AG09309 (cell line): Measurements from ENCODE around the gene SLC25A33.
"Not testable (repeated sequence)": the region's sequence is repeated elsewhere in the genome, so short reads cannot be mapped to it uniquely, and the experiment has no call there.

ENCODE experiments used
- DNase-seq: peaks from one replicate; pipeline ENCODE4 v3.0.0-alpha.2; 2010; ENCODE audit warnings: low read depth
- H3K4me3 ChIP-seq: 2 replicates; pipeline ENCODE4 v1.5.1; 2011; ENCODE audit warnings: mild to moderate bottlenecking, low read depth, low read length, moderate library complexity; ENCODE audit not compliant: control insufficient read depth
- TF ChIP-seq, protein P1 (sequence below): IDR thresholded peaks from 2 replicates; pipeline ENCODE4 v1.5.1; 2011; ENCODE audit warnings: mild to moderate bottlenecking, low read depth, low read length, inconsistent platforms; ENCODE audit not compliant: insufficient read depth, control insufficient read depth; ENCODE audit errors: missing control alignments

The SLC25A33 gene

DNA sequence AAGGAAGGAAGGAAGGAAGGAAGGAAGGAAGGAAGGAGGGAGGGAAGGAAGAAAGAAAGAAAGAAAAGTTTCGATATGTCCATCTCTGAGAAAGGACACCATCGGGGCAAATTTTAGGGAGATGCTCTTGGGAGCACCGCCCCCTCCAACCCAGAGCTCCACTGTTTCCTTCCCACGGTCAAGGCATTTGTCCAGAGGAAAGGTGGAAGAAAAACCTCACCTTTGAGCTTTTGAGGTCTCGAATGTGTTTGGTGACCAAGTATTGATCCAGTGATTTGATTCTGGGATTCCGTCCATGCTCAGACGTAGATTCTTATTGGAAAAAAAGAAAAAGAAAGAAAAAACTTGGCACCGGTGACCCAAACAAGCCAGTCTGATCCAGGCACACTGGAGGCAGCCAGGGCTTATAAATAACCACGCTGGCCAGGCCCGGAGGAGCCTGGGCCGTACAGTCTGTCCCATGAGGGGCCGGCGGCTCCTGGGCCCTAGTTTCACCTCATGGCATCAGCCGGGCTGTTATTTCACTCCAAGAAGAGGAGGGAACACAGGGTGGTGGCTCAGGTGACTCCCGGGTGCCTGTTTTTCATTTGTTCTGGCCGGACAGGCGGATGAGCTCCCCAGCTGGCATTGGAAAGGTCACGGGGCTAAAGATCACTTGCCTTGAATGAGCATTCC, 36.1 kb upstream of the SLC25A33 start:
- no peak for DNase-seq
- TF ChIP-seq, protein P1, sequence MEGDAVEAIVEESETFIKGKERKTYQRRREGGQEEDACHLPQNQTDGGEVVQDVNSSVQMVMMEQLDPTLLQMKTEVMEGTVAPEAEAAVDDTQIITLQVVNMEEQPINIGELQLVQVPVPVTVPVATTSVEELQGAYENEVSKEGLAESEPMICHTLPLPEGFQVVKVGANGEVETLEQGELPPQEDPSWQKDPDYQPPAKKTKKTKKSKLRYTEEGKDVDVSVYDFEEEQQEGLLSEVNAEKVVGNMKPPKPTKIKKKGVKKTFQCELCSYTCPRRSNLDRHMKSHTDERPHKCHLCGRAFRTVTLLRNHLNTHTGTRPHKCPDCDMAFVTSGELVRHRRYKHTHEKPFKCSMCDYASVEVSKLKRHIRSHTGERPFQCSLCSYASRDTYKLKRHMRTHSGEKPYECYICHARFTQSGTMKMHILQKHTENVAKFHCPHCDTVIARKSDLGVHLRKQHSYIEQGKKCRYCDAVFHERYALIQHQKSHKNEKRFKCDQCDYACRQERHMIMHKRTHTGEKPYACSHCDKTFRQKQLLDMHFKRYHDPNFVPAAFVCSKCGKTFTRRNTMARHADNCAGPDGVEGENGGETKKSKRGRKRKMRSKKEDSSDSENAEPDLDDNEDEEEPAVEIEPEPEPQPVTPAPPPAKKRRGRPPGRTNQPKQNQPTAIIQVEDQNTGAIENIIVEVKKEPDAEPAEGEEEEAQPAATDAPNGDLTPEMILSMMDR: no peak
- no peak overlapping the region for H3K4me3 ChIP-seq

DNA sequence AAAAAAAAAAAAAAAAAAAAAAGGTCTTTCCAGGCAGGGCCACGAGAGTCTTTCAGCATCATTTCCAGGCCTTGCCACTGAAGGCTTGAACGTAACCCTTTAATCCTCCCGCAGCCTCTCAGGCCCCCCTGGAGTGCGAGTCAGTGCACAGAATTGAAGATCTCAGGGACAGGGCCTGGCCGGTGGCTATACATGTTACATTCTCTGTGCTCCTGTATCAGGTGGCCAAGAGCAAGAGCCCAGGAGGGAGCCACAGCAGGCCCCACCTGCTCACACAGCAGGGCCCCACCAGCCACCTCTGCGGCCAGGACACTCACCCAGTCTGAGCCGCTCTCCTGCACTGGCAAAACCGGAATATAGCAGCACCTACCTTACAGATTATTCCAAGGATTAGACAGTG, 34.1 kb upstream of the SLC25A33 start:
- H3K4me3 ChIP-seq: no peak overlapping the region
- no peak for DNase-seq
- TF ChIP-seq, protein P1: no peak

DNA sequence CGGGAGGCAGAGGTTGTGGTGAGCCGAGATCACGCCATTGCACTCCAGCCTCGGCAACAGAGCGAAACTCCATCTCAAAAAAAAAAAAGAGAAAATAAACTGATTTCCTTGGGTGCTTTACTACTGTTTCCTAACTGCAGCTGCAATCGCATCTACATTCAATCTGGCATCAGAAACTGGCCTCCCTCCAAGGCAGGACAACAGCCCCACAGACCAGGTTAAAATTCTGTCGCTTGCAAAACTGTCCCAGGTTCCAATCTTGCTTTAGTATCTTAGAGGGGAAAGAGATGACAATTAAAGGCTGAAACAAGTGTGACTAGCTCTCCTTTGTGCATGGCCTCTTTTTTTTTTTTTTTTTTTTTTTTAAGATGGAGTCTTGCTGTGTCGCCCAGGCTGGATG, 32.4 kb upstream of the SLC25A33 start:
- TF ChIP-seq, protein P1: no peak
- H3K4me3 ChIP-seq: no peak overlapping the region
- no peak for DNase-seq

DNA sequence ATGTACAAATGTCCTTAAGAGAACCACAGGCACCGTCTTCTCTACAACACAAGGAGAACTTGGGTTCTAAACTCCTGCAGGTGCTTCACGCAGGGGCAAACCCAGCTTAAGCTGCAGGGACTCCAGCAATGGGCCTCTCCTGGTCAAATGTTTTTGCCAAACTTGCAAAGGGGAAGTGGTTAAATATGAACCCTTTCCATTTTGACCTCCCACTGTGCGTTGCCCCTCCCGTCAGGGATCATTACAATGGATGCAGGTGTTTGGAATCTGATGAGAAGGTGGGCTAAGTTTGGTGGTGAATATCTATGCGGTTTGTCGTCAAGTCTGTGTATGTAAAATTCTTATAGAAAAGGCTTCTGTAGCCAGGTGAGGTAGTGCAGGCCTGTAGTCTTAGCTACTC, 29.1 kb upstream of the SLC25A33 start:
- H3K4me3 ChIP-seq: no peak overlapping the region
- TF ChIP-seq, protein P1: no peak
- DNase-seq: no peak

DNA sequence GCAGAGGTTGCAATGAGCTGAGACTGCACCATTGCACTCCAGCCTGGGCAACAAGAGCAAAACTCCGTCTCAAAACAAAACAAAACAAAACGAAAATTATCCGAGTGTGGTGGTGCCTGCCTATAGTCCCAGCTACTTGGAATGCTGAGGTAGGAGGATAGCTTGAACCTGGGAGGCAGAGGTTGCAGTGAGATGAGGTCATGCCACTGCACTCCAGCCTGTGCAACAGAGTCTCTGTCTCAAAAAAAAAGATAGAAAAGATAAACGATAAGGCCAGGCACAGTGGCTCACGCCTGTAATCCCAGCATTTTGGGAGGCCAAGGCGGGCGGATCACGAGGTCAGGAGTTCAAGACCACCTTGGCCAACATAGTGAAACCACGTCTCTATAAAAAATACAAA, 23.7 kb upstream of the SLC25A33 start:
- H3K4me3 ChIP-seq, DNase-seq: not testable (repeated sequence)

DNA sequence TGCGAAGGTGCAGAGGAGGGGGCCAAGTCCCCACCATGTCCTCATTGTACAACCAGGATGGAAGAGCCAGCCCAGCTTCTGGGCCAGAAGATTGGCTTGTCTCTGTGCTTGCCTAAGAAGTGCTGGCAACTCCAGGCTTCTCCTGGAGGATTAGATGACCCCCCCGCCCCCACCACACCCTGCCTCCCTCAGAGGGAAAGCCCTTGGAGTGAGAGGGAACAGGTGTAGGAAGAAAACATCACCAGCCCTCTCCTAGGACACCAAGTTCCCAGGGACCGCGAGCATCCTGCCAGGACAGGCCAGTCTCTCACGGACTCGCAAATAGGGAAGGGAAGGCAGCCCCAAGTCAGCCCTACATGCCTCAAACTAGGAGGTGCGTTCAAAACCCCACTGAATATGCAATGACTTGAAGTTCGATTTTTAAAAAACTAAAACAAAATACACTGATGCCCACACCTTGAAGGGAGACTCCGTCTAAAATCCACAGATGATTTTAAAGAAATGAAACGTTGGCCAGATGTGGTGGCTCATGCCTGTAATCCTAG, 20.7 kb upstream of the SLC25A33 start:
- TF ChIP-seq, protein P1: no peak
- DNase-seq: no peak
- H3K4me3 ChIP-seq: no peak overlapping the region

DNA sequence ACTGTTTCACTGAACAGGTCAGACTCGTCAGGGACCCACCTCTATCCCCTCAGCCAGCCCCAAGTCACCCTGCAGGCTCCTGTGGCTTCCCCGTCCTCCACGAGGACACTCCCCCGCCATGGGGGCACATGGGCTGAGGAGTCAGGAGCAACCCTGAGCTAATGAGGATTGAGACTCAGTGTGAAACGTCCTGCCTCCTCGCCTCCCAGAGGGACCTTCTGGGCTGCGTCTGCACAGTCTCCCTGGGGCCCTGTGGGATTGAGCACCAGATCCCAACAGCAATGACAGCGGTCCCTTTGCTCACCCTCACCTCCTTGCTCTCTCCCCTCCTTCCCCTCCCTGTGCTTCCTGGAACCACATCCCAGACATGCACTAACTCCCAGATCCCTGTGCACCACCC, 18.9 kb upstream of the SLC25A33 start:
- TF ChIP-seq, protein P1: no peak
- H3K4me3 ChIP-seq: no peak overlapping the region
- no peak for DNase-seq
